ENCODE measurements around the gene SLA2.
"Not testable (repeated sequence)": the region's sequence is repeated elsewhere in the genome, so short reads cannot be mapped to it uniquely, and the experiment has no call there.

SLA2 gene

GRCh38 chr20:36624068-36624943 lies 21.7 kb downstream of the SLA2 start:
- no peak for TF ChIP-seq CTCF (IDR thresholded peaks at IDR 0.05; ENCODE audit: low read depth, low read length)
- H3K4me3 ChIP-seq (ENCODE audit: low read depth, low read length) = no peak overlapping the region
- no peaks in the 10 kb centered on the region for H3K4me1 ChIP-seq
- H3K27me3 ChIP-seq = no peaks in the 10 kb centered on the region
- no peaks in the 10 kb centered on the region for H3K36me3 ChIP-seq
- H3K9me3 ChIP-seq = no peaks in the 10 kb centered on the region
- DNase-seq = no peak

GRCh38 chr20:36623444-36623843 lies 22.6 kb downstream of the SLA2 start:
- no peak for DNase-seq
- TF ChIP-seq CTCF (IDR thresholded peaks at IDR 0.05; ENCODE audit: low read depth, low read length) = no peak
- no peaks in the 10 kb centered on the region for H3K9me3 ChIP-seq
- H3K36me3 ChIP-seq = no peaks in the 10 kb centered on the region
- no peaks in the 10 kb centered on the region for H3K4me1 ChIP-seq
- no peak overlapping the region for H3K4me3 ChIP-seq (ENCODE audit: low read depth, low read length)
- no peaks in the 10 kb centered on the region for H3K27me3 ChIP-seq

DNA sequence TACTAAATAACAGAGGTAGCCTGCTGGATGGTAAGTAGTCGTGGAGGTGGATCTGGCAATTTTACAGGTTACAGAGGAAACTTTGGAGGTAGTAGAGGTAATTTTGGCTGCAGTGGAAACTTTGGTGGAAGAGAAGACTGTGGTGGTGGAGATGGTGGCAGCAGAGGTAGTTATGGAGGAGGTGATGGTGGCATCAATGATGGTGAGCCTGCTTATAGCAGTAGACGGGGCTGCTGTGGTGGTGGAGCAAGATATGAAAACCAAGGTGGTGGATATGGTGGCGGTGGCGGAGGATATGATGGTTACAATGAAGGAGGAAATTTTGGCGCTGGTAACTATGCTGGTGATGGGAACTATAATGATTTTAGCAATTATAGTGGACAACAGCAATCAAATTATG lies 25.1 kb downstream of the SLA2 start:
- Histone ChIP-seq H3K4me1 (no peaks in the 10 kb centered on the region), H3K27me3 (no peaks in the 10 kb centered on the region), H3K36me3 (no peaks in the 10 kb centered on the region), H3K4me3 (ENCODE audit: low read depth, low read length) (no peak overlapping the region), H3K9me3 (no peaks in the 10 kb centered on the region)
- DNase-seq = no peak
- no peak for TF ChIP-seq CTCF (IDR thresholded peaks at IDR 0.05; ENCODE audit: low read depth, low read length)

GRCh38 chr20:36614781-36615557 lies 31.0 kb downstream of the SLA2 start:
- peaks cover 36% of the 10 kb centered on the region for H3K36me3 ChIP-seq
- TF ChIP-seq CTCF (IDR thresholded peaks at IDR 0.05; ENCODE audit: low read depth, low read length) = no peak
- DNase-seq = no peak

GRCh38 chr20:36613974-36614373 lies 32.0 kb downstream of the SLA2 start:
- H3K27me3 ChIP-seq = no peaks in the 10 kb centered on the region
- H3K4me1 ChIP-seq = no peaks in the 10 kb centered on the region
- no peaks in the 10 kb centered on the region for H3K9me3 ChIP-seq
- H3K4me3 ChIP-seq (ENCODE audit: low read depth, low read length) = no peak overlapping the region
- H3K36me3 ChIP-seq = peaks cover 45% of the 10 kb centered on the region
- TF ChIP-seq CTCF (IDR thresholded peaks at IDR 0.05; ENCODE audit: low read depth, low read length) = no peak
- no peak for DNase-seq

More at GRCh38 chr20:36614781-36615557, 31.0 kb downstream of the SLA2 start:
- H3K27me3 ChIP-seq = no peaks in the 10 kb centered on the region
- no peaks in the 10 kb centered on the region for H3K4me1 ChIP-seq
- H3K9me3 ChIP-seq = no peaks in the 10 kb centered on the region
- no peak overlapping the region for H3K4me3 ChIP-seq (ENCODE audit: low read depth, low read length)

- no peak for TF ChIP-seq CTCF (IDR thresholded peaks at IDR 0.05; ENCODE audit: low read depth, low read length)
- no peak for DNase-seq
- Histone ChIP-seq H3K36me3 (peaks cover 55% of the 10 kb centered on the region), H3K9me3 (no peaks in the 10 kb centered on the region), H3K27me3 (no peaks in the 10 kb centered on the region), H3K4me1 (no peaks in the 10 kb centered on the region), H3K4me3 (ENCODE audit: low read depth, low read length) (no peak overlapping the region)
These were observed 34.4 kb downstream of the SLA2 start for GRCh38 chr20:36611625-36612024.

GRCh38 chr20:36608388-36608728 lies 37.6 kb downstream of the SLA2 start:
- DNase-seq; H3K4me3 ChIP-seq (ENCODE audit: low read depth, low read length); H3K27me3 ChIP-seq; H3K9me3 ChIP-seq; H3K4me1 ChIP-seq: not testable (repeated sequence)
- H3K36me3 ChIP-seq = peaks cover 48% of the 10 kb centered on the region
